ENCODE results near the gene MTOR. TPM values are rescaled to one million over a fixed set of nuclear protein-coding genes. Genes with fewer than 3 reads are reported as not detected.

MTOR gene
- total and polyA plus RNA-seq, 10 of the 15 experiments (the other 5 are each of a cell fraction or from before 2014, with no cell fraction given): 6.6 to 41.8 (median 29.8) TPM

- H3K9me3 ChIP-seq (replicated peaks; ENCODE audit: control insufficient read depth, insufficient read depth, low read length): no peaks in the 10 kb centered on the region
- in situ Hi-C loops (cut with MboI): no loop called here
- ATAC-seq: no peak
- no peak for DNase-seq (ENCODE audit: low read depth, low spot score)
- no peaks in the 10 kb centered on the region for H3K27me3 ChIP-seq (replicated peaks in 1 of 2; ENCODE audit: control insufficient read depth in 2 of 2, insufficient read depth in 2 of 2, low read length in 1 of 2)
- no peaks in the 10 kb centered on the region; the same call in 1 of the 2 replicates for H4K20me1 ChIP-seq (ENCODE audit: control insufficient read depth, insufficient read depth)
- intact Hi-C loops (cut with micrococcal nuclease; ENCODE audit: unreplicated experiment): no loop called here
- H3K36me3 ChIP-seq (ENCODE audit: control insufficient read depth in 2 of 2, insufficient read depth in 2 of 2, low read length in 1 of 2): peaks cover 4 to 23% of the 10 kb centered on the region in 2 experiments
- ChIA-PET POLR2A (no interaction called here), RAD21 (ENCODE audit: unreplicated experiment) (no interaction called here), CTCF (interaction anchor here (0.9 to 1.0 kb wide), 2 partner anchors 28 to 119 kb away, joined by 3 read pairs; no protein-coding TSS in a partner anchor), SMC1A (ENCODE audit: uncharacterized antibody, unreplicated experiment) (interaction anchor here (1.0 kb wide), 1 partner anchor 119 kb away, joined by 3 read pairs; no protein-coding TSS in a partner anchor)
- WGBS (ENCODE audit: insufficient coverage, insufficient replicate concordance, low lambda C conversion rate, missing lambda C conversion rate): 91% methylated on average over 7 of the region's 7 CpGs
- H3K4me2 ChIP-seq (ENCODE audit: control insufficient read depth, insufficient read depth): no peak overlapping the region
- BruUV-seq (replicated peaks): no TSS peak
- no peak overlapping the region for H3K4me3 ChIP-seq
- H3K79me2 ChIP-seq (ENCODE audit: control insufficient read depth, insufficient read depth, low read length): no peaks in the 10 kb centered on the region
- H3K4me1 ChIP-seq (ENCODE audit: control insufficient read depth, insufficient read depth, low read length): no peaks in the 10 kb centered on the region
- H3K27ac ChIP-seq (ENCODE audit: control insufficient read depth, insufficient read depth): no peak overlapping the region
- no peak overlapping the region for H2AFZ ChIP-seq (ENCODE audit: control insufficient read depth, low read depth, low read length)
- no peak for FAIRE-seq
- H3K9ac ChIP-seq (ENCODE audit: control insufficient read depth, insufficient read depth, low read length): no peak overlapping the region
- TF ChIP-seq MXI1 (IDR thresholded peaks at IDR 0.05; ENCODE audit: low read depth, low read length) (no peak), E2F8 (IDR thresholded peaks at IDR 0.05; ENCODE audit: low read depth, partially characterized antibody) (no peak), ZNF592 (IDR thresholded peaks at IDR 0.05) (no peak), BMI1 (IDR thresholded peaks at IDR 0.05; ENCODE audit: borderline replicate concordance) (no peak), YBX1 (IDR thresholded peaks at IDR 0.05) (no peak), POLR2A (IDR thresholded peaks at IDR 0.05; ENCODE audit: low read depth, low read length) (no peak), NBN (IDR thresholded peaks at IDR 0.05) (no peak), TBL1XR1 (IDR thresholded peaks at IDR 0.05; ENCODE audit: low read depth, low read length) (no peak), EGR1 (IDR thresholded peaks at IDR 0.05; ENCODE audit: borderline replicate concordance in 1 of 2, low read depth in 2 of 2, low read length in 2 of 2) (no peak), MLLT1 (IDR thresholded peaks at IDR 0.05) (no peak)
- TF ChIP-seq, protein P1, sequence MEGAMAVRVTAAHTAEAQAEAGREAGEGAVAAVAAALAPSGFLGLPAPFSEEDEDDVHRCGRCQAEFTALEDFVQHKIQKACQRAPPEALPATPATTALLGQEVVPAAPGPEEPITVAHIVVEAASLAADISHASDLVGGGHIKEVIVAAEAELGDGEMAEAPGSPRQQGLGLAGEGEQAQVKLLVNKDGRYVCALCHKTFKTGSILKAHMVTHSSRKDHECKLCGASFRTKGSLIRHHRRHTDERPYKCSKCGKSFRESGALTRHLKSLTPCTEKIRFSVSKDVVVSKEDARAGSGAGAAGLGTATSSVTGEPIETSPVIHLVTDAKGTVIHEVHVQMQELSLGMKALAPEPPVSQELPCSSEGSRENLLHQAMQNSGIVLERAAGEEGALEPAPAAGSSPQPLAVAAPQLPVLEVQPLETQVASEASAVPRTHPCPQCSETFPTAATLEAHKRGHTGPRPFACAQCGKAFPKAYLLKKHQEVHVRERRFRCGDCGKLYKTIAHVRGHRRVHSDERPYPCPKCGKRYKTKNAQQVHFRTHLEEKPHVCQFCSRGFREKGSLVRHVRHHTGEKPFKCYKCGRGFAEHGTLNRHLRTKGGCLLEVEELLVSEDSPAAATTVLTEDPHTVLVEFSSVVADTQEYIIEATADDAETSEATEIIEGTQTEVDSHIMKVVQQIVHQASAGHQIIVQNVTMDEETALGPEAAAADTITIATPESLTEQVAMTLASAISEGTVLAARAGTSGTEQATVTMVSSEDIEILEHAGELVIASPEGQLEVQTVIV (IDR thresholded peaks at IDR 0.05; ENCODE audit: borderline replicate concordance, partially characterized antibody): no peak
- TF ChIP-seq, protein P2, sequence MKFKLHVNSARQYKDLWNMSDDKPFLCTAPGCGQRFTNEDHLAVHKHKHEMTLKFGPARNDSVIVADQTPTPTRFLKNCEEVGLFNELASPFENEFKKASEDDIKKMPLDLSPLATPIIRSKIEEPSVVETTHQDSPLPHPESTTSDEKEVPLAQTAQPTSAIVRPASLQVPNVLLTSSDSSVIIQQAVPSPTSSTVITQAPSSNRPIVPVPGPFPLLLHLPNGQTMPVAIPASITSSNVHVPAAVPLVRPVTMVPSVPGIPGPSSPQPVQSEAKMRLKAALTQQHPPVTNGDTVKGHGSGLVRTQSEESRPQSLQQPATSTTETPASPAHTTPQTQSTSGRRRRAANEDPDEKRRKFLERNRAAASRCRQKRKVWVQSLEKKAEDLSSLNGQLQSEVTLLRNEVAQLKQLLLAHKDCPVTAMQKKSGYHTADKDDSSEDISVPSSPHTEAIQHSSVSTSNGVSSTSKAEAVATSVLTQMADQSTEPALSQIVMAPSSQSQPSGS (IDR thresholded peaks at IDR 0.05; ENCODE audit: low read length): no peak
Measured at GRCh38 chr1:11156963-11157362, 105.4 kb downstream of the MTOR start.
